CD4-positive, alpha-beta T cell treated with Interleukin-4 for 1 hour (primary cell): Measurements from ENCODE around the gene ATAD3A.
"Not testable (repeated sequence)": the region's sequence is repeated elsewhere in the genome, so short reads cannot be mapped to it uniquely, and the experiment has no call there.

Experiments used
- DNase-seq, 2 donors: peaks; one replicate each; pipeline ENCODE4 v3.0.0-alpha.2; 2020 to 2022

Gene ATAD3A

DNA sequence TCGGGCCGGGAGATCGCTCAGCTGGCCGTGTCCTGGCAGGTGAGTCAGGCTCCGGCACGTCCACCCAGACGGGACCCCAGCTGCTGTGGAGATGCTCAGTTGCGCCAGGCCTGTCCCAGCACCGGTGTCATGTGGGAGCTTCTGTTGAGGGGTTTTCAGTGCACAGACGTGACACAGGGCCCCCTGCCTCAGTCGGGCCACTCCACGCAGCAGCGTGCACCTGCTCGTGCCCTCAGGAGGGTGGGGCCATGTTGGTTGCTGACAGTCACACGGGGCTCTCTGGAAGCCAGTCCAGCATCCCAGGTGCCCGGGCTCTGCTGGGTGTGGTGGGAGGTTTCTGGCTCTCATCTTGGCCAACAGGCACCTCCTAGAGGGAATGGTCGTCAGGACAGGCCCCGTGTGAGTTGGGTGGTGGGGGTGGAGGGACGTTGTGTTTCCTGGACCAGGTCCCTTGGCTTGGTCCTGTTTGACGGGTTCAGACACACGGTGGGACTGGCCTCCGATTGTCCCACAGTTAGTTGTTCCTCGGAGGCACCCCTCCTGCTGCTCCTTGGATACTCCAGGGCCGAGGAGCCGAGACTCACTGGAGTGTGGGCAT, 21.2 kb upstream of the ATAD3A start:
- DNase-seq = no peak

DNA sequence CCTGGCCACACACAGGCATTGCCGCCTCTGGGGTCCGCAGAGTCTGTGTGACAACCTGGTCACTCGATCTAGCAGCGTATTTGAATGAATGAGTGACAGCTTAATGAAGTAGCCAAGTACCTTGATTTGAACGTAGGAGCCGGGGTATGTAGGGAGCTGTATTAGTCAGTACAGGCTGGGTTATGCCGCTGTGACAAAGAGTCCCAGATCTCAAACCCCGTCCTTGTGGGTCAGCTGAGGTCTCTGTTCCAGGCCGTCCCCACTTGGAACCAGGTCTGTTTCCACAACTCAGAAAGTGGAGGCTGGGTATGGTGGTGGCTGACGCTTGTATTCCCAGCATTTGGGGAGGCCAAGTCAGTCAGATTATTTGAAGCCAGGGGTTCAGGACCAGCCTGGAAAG, 20.4 kb upstream of the ATAD3A start:
- no peak for DNase-seq

DNA sequence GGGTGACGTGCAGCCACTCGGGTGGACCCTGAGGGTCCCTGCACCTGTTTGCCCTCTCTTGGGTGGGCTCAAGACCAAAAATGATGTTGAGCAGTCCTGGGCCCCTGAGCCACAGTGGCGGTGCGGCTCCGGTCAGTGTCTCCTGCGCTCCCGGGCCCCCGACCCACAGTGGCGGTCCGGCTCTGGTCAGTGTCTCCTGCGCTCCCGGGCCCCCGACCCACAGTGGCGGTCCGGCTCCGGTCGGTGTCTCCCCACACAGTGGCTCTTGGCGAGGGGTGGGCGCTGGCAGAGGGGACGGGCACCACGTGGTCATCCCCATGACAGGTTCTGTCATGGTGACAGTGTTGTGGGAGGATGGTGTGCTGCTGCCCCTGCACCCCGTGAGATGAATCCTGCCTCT, 17.7 kb upstream of the ATAD3A start:
- DNase-seq = not testable (repeated sequence)

DNA sequence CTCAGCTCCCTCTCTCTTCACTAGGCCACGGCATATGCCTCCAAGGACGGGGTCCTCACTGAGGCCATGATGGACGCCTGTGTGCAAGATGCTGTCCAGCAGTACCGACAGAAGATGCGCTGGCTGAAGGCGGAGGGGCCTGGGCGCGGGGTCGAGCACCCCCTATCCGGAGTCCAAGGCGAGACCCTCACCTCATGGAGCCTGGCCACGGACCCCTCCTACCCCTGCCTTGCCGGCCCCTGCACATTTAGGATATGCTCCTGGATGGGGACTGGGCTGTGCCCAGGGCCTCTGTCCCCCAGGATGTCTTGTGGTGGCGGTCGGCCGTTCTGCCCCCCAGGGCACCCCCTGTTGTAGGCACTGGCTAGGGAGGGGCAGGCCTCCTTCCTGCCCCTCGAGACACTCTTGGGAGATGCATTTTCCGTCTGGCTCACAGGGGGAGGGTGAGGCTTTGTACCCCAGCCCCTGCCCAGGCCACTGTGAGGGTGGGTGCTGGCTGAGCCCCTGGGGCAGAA, 16.4 kb upstream of the ATAD3A start:
- DNase-seq = not testable (repeated sequence)

DNA sequence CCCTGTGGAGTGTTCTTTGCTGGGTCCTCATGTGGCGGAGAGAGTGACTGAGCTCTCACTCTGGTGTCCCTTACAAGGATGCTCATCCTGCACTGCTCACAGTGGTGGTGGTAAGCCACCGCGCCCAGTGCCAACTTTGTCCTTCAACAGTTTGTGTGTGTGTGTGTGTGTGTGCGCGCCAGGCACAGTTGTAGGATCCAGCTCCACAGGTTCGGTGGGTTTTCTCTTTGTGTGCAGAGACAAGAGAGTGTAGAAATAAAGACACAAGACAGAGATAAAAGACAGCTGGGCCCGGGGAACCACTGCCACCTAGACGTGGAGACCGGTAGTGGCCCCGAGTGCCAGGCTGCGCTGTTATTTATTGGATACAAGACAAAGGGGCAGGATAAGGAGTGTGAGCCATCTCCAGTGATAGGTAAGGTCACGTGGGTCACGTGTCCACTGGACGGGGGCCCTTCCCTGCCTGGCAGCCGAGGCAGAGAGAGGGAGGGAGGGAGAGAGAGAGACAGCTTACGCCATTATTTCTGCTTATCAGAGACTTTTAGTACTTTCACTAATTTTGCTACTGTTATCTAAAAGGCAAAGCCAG, 7.1 kb upstream of the ATAD3A start:
- DNase-seq = peak; percentile 81 to 85

DNA sequence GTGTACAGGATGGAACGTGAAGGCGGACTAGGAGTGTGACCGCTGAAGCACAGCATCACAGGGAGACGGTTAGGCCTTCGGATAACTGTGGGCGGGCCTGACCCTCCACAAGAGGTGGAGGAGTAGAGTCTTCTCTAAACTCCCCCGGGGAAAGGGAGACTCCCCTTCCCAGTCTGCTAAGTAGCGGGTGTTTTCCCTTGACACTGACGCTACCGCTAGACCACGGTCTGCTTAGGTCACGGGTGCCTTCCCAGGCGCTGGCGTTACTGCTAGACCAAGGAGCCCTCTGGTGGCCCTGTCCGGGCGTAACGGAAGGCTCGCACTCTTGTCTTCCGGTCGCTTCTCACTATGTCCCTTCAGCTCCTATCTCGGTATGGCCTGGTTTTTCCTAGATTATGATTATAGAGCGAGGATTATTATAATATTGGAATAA, 6.6 kb upstream of the ATAD3A start:
- peak; percentile 48 to 64 for DNase-seq

DNA sequence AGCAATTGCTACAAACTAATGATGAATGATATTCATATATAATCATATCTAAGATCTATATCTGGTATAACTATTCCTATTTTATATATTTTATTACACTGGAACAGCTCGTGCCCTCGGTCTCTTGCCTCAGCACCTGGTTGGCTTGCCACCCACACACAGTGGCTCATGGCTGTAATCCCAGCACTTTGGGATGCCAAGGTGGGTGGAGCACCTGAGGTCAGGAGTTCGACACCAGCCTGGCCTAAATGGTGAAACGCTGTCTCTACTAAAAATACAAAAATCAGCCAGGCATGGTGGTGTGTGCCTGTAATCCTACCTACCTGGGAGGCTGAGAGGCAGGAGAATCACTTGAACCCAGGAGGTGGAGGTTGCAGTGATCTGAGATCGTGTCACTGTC, 6.2 kb upstream of the ATAD3A start:
- not testable (repeated sequence) for DNase-seq

DNA sequence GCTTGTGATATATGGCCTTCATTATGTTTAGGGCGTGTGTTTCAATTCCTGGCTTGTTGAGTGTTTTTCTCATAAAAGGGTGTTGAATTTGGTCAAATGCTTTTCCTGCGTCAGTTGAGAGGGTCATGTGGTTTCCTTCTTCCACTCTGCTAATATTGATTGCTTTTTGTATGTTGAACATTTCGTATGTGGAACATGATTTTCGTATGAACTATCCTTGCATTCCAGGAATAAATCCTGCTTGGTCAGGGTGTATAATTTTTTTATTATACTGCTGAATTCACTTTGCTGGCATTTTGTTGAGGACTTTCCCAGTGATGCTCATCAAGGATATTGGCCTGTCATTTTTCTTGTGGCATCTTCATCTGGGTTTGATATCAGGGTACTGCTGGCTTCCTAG, 4.7 kb upstream of the ATAD3A start:
- no peak for DNase-seq

DNA sequence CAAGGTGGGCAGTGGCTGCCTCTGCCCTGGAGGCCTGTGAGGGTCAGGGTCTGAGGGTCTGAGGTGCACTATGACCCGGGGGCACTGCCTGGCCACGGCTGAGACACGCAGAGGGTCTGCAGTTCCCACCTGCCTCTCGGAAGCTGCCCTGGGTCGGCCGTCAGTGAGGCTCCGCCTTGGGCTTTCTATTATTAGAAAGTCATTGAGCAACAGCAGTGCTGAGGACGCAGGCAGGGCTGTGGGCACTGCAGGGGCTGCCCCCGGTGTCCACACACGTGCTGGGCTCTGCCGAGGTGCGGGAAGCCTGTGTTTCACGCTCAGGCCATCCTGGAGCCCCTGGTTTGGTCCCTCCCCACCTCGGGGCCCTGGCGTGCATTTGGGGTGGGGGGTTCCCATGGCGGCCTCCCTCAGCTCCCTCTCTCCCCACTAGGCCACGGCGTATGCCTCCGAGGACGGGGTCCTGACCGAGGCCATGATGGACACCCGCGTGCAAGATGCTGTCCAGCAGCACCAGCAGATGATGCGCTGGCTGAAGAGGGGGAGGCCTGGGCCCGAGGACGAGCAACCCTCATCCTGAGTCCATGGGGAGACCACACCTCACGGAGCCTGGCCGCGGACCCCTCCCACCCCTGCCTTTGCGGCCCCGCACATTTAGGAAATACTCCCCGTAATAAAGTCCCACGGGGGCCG, 3.0 kb upstream of the ATAD3A start:
- DNase-seq = not testable (repeated sequence)

DNA sequence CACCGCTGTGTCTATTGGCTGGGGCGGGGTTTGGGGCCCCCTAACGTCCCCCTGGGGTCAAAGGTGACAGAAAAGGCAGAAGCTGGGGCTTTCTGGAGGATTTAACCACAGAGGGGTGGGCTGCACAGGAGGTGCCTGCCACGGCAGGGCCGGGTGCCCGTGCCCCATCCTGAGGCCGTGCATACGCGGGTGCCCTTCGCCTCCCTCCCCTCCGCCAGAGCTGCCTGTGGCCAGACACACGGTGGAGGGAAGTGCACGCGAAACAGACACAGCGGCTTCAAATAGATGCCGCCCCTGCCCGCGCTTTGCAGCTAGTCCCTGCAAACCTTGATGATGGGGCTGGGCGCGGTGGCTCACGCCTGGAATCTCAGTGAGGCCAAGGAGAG, 2.5 kb upstream of the ATAD3A start:
- not testable (repeated sequence) for DNase-seq

DNA sequence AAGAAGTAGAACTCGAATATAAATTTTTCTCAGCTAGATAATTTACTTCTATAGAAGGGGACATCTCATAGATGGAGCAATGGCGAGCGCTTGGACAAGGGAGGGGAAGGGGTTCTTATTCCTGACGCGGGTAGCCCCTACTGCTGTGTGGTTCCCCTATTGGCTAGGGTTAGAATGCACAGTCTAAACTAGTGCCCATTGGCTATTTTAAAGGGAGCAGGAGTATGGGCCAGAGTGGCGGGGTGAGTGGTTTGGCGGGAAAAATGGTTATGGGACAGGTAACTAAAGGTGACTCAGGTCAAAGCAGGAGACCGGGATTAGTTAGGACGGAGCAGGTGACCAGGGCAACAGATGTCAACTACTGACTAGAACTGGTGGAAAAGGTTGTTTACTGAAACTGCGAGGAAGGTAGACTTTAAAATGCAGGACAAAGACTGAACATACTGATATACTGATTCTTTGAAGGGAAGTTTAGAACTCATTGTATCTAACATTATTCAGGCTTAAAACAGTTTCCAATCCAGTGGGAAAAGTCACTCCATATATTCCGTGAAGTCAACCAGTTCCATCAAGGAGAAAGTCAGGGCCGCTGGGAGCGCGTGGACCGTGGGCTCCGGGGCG, 940 bp upstream of the ATAD3A start:
- DNase-seq = peak in 1 of 2 donors; percentile 8

DNA sequence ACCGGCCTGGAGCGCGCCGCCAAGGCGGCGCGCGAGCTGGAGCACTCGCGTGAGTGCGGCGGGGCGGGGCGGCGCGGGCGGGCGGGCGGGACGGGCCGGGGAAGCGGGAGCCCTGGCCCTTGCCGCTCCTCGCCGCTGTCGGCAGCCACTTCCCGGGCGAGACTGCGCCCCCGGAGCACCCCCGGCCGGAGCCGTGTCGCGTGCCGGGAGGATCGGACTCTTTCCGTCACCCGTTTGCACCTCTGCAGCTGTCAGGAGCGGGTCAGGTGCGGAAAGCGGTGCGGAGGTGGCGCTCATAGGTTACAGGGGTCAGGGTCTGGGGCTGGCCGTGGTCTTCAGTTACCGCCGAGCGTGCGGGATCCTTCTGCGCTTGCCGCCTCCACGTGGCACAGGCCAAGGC, 463 bp downstream of the ATAD3A start:
- peak in 1 of 2 donors; percentile 26 for DNase-seq

DNA sequence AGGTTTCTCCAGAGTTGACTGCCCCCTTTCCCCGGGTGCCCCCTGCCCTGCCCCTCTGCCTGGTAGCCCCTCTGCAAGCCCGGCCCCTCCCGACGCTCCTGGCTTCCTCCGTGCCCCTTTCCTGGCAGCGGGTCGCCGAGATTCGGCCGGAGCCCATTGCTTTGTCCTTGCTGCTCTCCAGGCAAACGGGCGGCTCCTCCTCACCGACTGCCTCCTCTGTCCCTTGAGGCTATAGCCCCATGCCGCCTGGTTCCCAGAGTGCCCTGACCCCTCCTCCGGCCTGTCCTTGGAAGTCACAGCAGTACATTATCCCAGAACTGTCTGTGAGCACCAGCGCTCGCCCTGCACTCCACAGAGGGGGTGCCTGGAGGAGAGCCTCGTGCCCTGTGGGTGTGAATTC, 1.7 kb downstream of the ATAD3A start:
- DNase-seq = not testable (repeated sequence)

DNA sequence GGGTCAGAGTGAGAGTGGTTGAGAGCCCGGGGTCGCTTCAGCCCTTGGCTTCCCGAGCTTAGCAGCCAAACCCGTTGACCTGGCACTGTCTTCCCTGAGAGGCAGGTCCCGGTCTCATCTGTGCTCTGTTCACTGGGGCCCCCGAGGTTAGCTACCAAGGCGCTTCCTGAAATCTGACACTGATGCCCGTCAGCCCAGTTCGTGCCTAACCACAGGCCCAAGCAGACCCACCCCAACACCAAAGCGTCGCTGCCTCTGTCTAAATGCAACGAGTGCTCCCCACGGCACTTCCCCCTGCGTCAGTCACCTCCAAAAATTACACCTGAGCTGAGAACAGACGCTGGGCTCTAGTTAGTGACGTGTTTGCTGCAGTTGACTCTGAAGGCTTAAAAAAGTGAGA, 2.4 kb downstream of the ATAD3A start:
- DNase-seq = peak in 1 of 2 donors; percentile 53

DNA sequence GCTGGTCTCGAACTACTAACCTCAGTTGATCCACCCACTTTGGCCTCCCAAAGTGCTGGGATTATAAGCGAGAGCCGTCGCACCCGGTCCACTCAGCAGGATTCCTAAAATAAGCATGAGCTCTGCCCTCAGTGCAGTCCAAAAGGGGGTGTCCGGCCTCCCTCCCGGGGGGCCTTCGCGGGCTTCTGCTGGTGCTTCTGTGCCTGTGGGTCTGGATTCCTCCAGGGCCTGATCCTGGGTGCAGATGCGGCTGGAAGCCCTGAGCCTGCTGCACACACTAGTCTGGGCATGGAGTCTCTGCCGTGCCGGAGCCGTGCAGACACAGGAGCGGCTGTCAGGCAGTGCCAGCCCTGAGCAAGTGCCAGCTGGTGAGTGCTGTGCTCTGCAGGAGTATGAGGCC, 5.0 kb downstream of the ATAD3A start:
- DNase-seq = not testable (repeated sequence)

DNA sequence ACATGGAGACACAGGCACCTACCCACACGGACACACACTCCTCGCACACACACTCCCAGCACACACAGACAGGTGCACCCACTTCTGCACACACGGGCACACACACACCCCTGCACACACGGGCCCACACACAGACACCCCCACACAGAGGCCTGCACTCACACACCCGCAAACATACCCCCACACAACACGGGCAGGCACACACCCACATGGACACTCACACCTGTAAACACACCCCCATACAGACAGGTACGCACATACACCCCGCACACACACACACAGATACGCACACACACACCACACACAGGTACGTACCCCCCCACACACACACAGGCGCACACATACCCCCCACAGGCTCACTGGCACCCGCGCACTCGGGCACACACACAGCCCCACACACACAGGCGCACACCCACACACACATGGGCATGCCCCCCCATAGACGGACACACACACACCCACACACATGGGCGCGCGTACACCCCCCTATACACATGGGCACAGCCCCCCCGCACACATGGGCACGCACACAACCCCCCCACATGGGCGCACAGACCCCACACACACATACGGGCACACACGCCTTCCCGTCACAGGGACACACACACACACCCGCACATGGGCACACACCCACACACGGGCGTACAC, 6.1 kb downstream of the ATAD3A start:
- no peak for DNase-seq

DNA sequence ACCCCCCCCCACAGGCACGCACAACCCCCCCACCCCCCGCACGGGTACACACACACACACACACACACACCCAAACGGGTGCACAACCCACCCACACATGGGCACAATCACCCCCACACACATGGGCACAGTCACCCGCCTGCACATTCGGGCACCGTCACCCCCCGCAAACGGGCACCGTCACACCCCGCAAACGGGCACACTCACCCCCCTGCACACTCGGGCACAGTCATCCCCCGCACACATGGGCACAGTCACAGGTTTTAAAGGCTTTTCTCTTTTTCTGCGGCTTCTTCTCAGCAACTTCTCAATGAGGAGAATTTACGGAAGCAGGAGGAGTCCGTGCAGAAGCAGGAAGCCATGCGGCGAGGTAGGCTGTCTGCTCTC, 6.7 kb downstream of the ATAD3A start:
- not testable (repeated sequence) for DNase-seq

DNA sequence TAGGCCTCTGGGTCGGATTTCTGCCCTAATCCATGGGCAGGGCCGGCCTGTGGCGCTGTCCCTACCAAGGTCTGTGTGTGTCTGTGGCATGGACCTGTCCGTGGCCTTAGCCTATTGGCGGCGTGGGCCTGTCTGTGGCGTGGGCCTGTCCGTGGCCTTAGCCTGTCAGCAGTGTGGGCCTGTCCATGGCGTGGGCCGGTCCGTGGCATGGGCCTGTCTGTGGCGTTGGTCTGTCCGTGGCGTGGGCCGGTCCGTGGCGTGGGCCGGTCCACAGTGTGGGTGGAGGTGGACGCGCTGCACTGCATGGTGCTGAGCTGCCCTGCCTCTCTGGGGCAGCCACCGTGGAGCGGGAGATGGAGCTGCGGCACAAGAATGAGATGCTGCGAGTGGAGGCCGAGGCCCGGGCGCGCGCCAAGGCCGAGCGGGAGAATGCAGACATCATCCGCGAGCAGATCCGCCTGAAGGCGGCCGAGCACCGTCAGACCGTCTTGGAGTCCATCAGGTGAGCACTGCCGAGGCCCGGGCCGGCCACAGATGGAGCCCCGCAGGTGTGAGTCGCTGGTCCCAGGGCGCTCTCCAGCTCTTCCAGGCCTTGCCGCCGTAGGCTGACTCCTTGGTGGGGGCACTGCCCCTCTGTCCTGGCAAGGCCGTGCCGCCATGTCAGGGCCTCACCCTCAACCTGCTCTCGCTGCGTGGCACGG, 8.0 kb downstream of the ATAD3A start:
- DNase-seq = not testable (repeated sequence)

DNA sequence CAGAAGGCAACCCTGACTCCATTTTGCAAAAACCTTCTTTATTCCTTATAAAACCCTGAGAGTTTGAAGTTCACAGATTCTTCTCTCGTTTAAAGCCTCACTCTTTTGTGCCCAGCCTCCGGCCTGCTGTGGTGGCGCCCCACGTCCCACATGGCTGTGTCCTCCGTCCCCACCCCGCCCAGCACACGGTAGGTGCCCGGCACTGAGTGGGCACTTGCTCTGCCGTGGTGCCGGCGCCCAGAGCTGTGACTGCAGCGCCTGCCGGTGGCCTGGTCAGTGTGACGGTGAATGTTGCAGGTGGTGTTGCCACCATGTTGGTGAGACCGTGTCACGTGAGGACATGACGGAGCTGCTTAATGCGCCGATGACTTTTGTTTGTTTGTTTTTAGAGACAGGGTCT, 9.4 kb downstream of the ATAD3A start:
- DNase-seq = no peak

DNA sequence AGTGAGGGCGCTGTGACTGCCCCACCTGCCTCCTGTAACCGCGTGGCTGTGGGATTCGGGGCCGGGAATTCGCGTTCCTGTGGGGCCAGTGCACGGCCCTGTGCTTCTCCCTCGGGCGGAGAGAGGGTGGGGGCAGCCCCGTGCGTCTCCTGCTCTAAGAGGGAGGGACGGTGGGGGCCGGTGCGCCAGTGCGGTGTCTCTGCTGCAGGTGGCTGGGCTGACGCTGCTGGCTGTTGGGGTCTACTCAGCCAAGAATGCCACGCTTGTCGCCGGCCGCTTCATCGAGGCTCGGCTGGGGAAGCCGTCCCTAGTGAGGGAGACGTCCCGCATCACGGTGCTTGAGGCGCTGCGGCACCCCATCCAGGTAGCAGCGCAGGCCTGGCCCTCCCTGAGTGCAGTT, 10.6 kb downstream of the ATAD3A start:
- DNase-seq = not testable (repeated sequence)

DNA sequence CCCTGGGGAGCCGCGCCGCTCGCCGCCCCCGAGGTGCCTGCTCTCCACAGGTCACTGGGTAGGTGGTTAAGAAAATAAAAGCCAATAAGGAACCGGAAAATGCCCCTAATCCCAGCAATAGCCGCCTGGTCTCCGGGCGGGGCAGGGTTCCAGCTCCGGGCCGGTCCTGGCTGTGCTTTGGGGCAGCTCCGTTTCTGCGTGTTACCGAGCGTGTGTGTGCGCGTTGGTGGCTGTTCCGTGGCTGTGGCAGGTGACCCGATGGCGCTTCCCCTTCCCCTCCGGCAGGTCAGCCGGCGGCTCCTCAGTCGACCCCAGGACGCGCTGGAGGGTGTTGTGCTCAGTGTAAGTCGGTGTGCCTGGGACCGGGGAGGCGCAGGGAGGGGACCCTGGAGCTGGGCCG, 11.3 kb downstream of the ATAD3A start:
- DNase-seq = not testable (repeated sequence)

DNA sequence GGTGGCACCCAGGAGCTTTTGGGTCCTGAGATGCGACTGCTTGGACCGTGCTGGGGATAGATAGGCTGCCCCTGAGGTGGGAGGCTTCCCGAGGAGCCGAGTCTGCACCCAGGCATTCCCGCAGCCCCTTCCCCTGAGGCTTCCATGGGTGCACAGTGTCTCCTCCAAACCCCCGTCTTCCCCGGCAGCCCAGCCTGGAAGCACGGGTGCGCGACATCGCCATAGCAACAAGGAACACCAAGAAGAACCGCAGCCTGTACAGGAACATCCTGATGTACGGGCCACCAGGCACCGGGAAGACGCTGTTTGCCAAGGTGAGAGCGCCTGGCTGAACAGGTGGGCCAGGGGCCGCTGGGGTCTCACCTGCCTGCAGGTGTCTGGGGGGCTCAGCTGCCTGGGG, 11.7 kb downstream of the ATAD3A start:
- DNase-seq = not testable (repeated sequence)
